Stimulated activated CD4-positive, alpha-beta T cell treated with anti-CD3 and anti-CD28 coated beads, Interleukin-1b, Interleukin-23, amount 100 ng/mL, for 24 hours (primary cell): ENCODE measurements around the gene LMCD1.

Experiments
- DNase-seq, 4 experiments: peaks; one replicate each; pipeline ENCODE4 v3.0.0-alpha.2; 2020; ENCODE audit warnings: low read depth in 4 of 4, low spot score in 1 of 4

The LMCD1 gene, protein sequence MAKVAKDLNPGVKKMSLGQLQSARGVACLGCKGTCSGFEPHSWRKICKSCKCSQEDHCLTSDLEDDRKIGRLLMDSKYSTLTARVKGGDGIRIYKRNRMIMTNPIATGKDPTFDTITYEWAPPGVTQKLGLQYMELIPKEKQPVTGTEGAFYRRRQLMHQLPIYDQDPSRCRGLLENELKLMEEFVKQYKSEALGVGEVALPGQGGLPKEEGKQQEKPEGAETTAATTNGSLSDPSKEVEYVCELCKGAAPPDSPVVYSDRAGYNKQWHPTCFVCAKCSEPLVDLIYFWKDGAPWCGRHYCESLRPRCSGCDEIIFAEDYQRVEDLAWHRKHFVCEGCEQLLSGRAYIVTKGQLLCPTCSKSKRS

DNA sequence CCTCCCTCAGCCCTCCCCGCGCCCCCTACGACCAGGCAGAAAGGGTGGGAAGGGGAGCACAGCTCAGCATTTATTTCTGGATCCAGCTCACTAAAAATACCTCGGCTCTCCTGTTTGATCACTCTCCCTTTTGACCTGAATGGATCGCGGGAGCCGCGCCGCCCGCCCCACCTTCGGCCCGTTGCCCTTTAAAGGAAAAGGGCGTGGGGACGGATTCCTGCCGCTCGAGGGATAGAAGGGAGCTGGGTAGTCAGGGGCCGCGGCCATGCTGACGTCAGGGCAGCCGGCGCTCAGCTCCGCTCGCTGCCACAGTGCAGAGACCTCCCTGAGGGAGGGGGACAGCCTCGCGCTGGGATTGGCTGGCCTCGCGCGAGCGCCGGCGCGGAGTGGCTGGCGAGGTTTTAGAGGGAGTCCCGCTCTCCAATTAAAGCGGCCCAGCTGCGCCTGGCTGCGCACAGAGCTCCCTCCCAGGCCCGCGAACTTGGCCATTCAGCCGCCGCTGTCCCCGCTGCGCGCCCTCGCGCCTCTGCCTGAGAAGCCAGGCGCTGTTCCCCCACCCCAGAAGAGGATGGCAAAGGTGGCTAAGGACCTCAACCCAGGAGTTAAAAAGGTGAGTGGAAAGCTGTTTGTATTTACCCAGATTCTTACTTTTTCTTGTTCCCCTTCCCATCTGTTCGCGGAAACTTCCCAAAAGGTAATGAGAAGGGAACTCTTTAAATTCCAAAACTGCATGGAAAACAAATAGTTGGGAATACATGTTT lies at the start of gene LMCD1:
TSS of gene LMCD1 (plus strand) at position 453 of the 761 bp plus-strand sequence. CDS start at position 569, 116 bp downstream.
- DNase-seq = peak; percentile 46 to 74 (median 62)

DNA sequence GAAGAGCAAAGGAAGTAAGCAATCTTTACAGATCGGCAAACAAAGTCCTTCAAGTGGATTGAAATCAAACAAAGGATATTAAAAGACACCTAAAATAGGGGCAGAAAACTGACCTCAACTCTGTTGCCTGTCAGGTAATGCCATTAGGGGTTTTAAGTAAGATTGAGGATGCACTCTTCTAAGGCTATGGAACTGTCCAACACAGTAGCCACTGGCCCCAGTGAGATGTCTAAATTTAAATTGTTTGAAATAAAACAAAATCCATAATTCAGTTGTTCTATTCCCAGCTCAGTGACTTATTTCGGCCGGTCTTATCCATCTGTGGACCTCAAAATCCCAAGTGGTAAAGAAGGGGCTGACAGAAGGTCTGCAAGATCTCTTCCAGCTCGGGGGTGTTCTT lies 49.5 kb upstream of the LMCD1 start:
- no peak for DNase-seq

GRCh38 chr3:8453153-8453552 lies 48.5 kb upstream of the LMCD1 start:
- no peak for DNase-seq

DNA sequence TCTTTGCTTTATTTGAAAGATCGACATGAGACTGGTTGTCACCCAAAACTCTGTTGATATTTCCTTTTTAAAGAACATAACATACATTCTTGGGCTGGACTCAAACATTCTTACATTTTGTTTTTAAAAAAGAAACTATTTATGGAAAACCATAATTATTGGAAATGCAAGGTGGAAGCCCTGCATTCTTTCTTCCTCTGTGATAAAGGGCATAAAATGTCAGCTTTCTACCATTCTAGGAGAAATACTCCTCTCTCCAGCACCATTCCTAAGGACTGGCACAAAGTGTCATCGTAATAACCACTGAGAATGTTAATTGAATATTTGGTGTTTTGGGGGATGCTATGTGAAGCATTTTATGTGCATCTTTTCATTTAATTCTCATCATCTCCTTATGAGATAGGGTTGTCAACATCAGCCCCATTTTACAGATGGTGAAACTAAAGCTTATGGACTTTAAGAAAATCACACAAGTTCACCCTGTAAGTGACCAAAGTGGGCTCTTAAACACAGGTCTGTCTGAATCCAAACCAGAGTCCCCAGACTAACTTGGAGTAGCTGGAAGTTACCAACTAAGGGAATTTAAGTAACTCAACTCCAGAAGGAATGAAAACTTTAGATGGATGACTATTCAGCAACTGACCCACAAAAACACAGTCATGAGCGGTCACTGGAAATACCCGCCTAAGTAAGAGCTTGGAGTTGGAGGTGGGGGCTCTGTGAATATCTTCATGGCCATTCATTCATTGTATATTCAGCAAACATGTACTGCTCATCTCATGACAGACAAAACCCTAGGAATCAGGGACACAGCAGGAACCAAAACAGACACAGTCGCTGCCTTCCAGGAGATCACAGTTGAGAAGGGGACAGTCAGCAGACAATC lies 45.9 kb upstream of the LMCD1 start:
- DNase-seq = no peak

GRCh38 chr3:8456412-8456811 lies 45.2 kb upstream of the LMCD1 start:
- DNase-seq = no peak

- DNase-seq = no peak
These were observed 44.6 kb upstream of the LMCD1 start for GRCh38 chr3:8457039-8457438.

DNA sequence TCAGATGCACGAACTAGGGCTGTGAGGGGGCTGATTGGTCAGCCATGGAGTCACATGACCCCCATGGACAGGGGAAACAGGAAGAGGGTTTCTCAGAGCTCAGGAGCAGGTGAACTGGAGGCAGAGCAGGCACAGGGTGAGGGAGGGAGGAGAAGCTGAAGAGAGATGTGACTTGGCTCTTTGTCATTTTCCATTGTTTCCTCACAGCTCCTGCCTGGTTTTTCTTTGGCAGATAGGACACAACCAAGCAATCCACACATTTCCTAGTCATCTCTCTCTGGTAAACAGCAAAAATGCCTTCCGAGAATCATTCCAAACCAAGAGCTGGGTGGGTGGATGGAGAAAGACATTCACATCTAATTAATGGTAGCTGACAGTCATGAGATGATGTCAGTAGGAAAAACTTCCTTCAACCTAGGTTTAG lies 43.4 kb upstream of the LMCD1 start:
- DNase-seq = no peak

DNA sequence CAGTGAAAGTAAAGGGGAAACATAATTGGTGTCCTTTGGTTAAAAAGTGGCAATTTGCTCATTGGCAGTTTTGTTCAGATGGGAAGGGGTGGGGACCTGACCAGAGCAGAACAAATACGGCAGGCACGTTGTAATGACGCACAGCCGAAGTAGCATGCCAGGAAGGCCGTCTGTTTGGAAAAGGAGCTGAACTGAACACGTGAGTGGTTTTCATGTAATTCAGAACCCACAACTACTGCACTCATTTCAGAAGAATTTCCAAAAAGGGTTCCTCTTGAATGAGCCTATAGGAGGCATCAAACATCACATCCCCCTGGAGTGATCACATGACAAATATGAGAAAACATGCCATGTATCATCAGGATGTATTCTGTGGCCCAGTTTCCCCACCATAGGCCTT lies 42.9 kb upstream of the LMCD1 start:
- no peak for DNase-seq

- no peak for DNase-seq
These were observed 41.4 kb upstream of the LMCD1 start for GRCh38 chr3:8460050-8460708.

GRCh38 chr3:8460815-8461456 lies 40.7 kb upstream of the LMCD1 start:
- DNase-seq = no peak

DNA sequence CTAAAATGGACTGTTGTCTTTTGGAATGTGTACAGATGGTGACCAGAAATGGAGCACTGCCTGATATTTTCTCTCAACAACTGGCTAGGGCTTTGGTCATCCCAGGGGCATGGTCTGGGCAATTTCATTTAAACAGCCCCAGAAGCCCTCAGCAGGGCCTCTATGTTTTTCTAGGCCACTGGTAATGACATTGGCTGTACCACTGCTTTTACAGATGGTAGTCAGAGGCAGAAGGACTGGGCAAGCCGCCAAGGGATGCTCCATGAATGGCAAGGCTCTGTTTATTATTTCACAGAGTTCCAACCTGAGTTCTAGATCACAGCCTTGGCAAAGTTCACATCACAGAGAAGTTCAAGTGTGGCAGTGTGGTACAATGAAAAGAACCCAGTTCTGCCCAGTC lies 37.0 kb upstream of the LMCD1 start:
- DNase-seq = no peak

DNA sequence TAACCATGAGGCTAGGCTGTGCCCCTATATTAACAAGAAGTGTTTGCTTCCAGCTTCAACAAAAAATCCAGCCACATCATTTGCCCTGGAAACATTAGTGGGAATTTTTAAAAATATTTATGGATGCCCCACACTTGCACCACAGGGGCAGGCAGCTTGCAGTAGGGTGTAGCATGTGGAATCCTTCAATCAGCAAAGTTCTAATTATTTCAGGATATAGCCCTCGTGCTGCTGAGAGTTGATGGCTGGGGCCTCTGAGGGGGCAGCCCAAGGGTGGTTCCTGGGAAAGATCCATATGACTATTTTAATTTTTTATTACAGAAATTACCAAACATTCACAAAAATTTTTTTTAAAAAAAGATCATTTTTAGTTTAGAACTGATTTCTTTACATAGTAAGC lies 35.1 kb upstream of the LMCD1 start:
- no peak for DNase-seq

DNA sequence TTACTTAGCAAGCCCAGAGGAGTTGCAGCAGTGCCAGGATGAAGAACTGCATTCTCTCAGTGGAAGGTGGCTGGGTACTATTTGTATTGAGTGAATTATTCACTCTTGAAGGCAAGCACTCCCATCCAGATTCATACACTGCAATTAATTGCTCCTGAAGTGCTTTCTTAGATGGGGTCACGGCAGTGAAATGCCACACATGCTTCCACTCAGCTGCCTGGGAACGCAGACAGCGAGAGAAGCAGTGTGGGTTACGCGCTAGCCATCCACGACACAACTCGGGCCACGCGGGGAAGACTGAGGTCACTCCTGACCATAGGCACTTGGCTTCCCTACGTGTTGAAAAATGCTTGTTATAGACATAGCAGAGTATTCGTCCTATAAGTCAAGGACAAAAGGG lies 30.8 kb upstream of the LMCD1 start:
- no peak for DNase-seq

- no peak for DNase-seq
These were observed 29.1 kb upstream of the LMCD1 start for GRCh38 chr3:8472549-8472948.

DNA sequence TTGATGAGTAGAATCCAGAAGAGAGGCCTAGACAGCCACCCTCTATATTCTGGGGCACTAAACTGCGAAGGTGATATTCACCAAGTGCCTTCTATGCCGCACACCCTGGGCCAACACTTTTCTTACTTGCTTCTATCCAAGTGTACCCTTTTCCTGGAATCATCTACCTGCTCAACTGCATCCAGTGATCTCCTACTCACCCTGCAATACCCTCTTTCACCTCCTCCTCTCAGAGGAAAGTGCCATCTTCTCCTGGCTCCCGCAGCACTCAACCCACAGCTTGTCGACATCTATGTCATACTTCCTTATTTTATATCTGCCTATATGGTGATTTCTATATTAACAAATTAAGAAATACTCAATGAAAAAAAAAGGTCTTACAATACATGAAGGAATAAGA lies 28.6 kb upstream of the LMCD1 start:
- no peak for DNase-seq

DNA sequence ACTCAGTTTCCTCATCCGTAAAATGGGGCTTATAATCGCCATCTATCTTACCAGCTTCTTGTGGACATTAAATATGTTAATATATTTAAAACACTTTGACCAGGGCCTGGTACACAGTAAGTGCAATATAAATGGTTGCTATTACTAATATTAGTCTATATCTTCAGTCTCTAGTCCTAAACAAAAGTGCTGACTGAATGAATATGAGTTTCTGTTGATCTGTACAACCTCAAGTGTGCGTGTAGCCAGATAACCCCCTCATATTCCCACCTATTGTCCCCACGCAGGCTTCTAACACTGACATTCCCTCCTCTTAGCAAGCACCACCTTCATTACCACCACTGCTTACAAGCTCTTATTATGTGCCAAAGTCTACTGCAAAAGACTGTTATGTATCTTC lies 27.6 kb upstream of the LMCD1 start:
- no peak for DNase-seq

GRCh38 chr3:8474991-8475390 lies 26.6 kb upstream of the LMCD1 start:
- no peak for DNase-seq

DNA sequence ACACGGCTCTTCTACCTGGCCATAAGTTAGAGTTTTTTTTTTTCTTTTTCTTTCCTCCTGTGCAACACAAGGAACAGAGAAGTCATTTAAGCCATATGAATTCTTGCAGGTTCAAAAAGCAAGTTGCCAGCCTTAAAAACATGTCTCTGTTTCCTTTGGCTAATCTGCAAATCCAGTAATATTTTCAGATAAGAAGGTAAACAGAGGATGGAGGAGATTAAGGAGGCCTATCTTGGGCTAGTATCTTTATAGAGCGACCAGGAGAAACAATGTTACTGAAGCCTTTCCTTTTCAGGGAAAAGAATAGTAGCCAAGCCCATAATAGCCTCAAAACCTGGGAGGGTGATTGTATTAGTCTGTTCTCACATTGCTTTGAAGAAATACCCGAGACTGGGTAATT lies 20.9 kb upstream of the LMCD1 start:
- no peak for DNase-seq

DNA sequence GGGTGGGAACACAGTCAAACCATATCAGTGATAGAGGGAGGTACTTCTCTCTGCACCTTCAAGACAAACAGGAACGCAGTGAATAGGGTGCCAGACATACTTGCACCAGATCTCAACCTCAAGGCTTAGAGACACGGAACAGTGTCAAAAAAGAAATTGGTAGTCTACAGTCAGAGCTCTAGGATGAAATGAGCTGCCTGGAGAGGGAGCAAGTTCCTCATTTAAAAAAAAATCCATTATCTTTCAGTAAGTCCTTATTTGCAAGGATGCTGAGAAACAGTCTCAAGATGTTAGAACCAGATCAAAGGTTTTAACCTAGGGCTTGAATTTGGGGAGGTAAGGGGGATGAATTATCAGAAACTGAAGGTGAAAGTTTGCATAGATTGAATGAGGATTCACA lies 20.2 kb upstream of the LMCD1 start:
- DNase-seq = no peak

GRCh38 chr3:8482263-8482662 lies 19.4 kb upstream of the LMCD1 start:
- no peak for DNase-seq
